Central memory CD4-positive, alpha-beta T cell (primary cell): ENCODE data around the gene GLRB.
"Not testable (repeated sequence)": the region's sequence is repeated elsewhere in the genome, so short reads cannot be mapped to it uniquely, and the experiment has no call there.

Experiments used
- DNase-seq: peaks from one replicate; pipeline ENCODE4 v3.0.0; 2022

The GLRB gene

DNA sequence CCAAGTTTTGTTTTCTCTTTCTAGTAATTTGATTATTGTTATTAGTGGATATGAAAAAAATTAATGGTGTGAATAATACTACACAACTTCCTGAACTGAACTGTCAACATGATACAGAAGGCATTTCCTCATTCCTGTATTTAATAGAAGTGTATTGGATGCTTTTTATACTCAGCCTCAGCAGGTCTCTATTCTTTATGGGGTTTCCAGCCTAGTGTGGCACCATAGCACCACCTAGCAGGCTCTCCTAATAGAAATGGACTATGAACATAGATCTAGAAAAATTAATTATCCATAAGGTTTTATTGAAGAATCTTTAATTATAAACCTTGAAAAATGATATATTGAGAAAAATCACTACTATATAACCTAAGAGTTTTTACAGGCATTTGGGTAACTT, 52.4 kb downstream of the GLRB start:
- no peak for DNase-seq

GRCh38 chr4:157141976-157142375, 66.0 kb downstream of the GLRB start:
- DNase-seq: no peak

DNA sequence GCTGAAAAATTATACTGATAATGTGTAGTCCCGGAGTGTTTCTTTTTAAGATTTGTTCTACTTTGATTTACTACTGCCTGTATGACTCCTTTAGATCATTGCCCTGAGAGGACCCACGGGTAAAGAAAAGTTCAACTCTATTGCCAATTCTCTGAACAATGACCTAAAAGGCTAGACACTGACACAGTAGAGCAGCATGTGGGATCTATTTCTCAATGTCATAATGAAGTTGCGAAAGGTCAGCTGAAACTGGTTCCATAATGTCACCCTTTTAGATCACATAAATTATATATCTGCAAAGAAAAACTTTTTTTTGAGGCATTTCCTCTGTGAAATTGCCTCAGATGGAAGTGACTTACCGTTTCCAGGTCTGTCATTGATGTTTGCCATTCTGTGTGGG, 67.4 kb downstream of the GLRB start:
- DNase-seq: no peak

DNA sequence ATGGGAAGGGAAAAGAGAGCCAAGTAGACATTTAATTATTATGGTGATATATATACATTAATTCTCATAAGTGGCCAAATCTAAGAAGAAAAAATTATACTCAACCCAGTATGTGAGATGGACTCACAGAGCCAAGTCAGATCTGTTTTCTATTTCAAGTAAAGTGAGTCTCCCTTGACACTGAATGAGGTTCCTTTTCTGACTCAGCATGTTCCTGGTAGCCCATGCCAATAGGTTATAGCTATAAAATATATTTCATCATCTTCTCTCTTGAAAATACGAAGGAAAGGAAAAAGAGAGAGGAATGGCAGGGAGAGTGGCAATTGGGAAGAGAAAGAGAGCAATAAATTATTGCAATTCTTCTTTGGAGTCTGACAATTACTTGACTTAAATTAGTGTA, 75.8 kb downstream of the GLRB start:
- DNase-seq: no peak

DNA sequence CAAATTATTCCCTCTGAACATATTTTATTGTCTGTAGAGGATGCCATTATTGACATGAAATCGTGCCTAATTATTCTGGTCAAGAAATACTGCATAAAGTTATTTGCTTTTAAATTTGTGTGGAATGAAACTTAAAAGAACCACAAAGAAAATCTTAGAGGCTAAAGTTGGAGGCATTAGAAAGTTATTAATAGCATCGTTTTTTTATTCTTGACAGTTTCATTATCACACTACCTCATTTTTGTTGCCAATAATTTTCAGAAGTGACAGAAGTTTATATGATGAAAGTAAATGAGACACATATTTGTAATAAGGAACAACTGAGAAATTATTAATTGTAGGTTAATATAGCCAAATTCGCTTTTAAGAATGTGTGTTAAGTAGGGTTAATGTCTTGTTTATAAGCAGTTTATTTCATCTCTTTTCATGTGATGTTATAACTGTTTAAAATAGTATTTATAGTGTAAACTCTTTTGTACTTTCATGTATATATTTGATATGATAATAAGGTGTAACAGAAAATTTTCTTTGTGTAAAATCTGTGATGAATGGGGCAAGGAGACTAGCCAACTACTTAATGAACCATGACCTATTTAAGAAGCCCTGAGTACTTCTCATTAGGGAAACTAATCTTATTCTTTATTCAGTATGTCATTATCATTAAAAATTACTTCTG, 90.1 kb downstream of the GLRB start:
- no peak for DNase-seq

DNA sequence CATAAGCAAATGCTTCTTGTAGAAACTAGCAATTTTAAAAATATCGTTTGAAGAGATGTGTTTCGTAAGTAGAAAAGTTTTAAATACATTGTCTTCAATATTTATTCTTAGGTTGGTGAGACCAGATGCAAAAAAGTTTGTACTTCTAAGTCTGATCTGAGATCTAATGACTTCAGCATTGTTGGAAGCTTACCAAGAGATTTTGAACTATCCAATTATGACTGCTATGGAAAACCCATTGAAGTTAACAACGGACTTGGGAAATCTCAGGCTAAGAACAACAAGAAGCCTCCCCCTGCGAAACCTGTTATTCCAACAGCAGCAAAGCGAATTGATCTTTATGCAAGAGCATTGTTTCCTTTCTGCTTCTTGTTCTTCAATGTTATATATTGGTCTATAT, 94.4 kb downstream of the GLRB start:
- DNase-seq: no peak

GRCh38 chr4:157172011-157172410, 96.1 kb downstream of the GLRB start:
- DNase-seq: no peak

- not testable (repeated sequence) for DNase-seq
Observed at GRCh38 chr4:157180268-157180667, 104.3 kb downstream of the GLRB start.

GRCh38 chr4:157184300-157184699, 108.3 kb downstream of the GLRB start:
- DNase-seq: no peak

DNA sequence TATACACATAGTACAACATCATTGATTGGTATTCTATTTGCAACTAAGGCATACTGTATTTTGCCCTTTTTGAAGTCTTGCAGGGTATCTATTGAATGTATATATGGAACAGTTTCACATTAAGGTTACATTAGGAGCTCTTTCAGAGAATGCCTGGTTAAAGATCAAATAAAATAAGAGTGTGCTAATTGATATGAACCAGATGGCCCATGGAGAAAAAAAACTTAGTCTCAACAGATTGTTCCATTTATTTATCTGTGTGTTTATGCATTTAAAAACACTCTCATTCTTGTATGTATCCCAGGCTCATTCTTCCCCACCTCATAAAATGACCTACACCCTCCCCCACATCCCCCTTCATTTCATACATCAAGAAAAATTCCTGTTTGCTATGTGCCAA, 109.4 kb downstream of the GLRB start:
- no peak for DNase-seq

- DNase-seq: no peak
Observed at GRCh38 chr4:157195374-157195773, 119.4 kb downstream of the GLRB start.

- no peak for DNase-seq
Observed at GRCh38 chr4:157196046-157196445, 120.1 kb downstream of the GLRB start.

GRCh38 chr4:157204634-157205244, 128.8 kb downstream of the GLRB start:
- no peak for DNase-seq

DNA sequence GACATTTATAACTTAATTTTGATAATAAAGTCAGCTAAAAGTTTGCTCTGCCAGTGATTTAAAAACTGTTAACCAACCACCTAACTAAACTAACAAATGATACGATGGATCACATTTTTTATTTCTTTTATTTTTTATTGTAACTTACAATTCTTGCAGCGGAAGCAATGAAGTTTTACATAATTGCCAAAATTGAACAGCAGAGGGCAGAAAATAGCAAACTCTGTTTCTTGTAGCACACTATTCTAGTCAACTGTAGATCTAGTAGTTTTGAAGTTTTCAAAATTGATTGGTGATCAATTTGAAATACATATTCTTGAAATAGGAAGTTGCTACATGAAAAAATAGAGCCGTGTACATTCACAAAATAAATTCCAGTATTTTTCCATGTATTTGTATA, 141.8 kb downstream of the GLRB start:
- no peak for DNase-seq

GRCh38 chr4:157219711-157220370, 143.9 kb downstream of the GLRB start:
- no peak for DNase-seq

- no peak for DNase-seq
Observed at GRCh38 chr4:157220371-157220881, 144.5 kb downstream of the GLRB start, which contains the start of gene GRIA2. Gene GRIA2 (plus strand): TSS chr4:157220728. CDS start chr4:157221043, 315 bp downstream.

DNA sequence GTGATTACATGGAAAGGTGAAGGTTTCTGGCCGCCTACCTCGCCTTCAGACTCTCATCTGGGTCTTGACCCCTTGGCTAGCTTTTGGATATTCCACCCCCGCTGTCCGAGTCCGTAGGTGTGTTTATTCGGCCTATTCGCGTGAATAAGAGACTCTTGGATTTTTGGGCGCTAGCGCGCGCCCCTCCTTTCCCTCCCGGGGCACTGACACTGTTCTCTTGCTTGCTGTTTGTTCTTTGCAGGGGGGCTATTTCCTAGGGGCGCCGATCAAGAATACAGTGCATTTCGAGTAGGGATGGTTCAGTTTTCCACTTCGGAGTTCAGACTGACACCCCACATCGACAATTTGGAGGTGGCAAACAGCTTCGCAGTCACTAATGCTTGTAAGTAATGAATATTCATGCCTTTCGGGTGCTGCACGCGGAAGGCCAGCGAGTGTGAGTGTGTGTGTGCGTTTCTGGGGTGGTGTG, 145.5 kb downstream of the GLRB start:
- DNase-seq: no peak
